Measurements from ENCODE around the gene SDCBP2. TPM values are rescaled to one million over a fixed set of nuclear protein-coding genes. Genes with fewer than 3 reads are reported as not detected.
A peak's percentile ranks its signal among the peaks of the same experiment; 100 is the strongest.

SDCBP2 gene
- total and polyA plus RNA-seq, 2 of the 13 experiments (the other 11 are each of a cell fraction or from before 2014, with no cell fraction given): 1.2 to 2.4 TPM

- TF ChIP-seq STAT6 (CRISPR knock-in tag; IDR thresholded peaks at IDR 0.05; ENCODE audit: borderline replicate concordance) (no peak), ZGPAT (CRISPR knock-in tag; IDR thresholded peaks at IDR 0.05) (0 out of 2 replicates have a peak, but pooled peaks have one; percentile 14), NR2C2 (CRISPR knock-in tag; IDR thresholded peaks at IDR 0.05; ENCODE audit: borderline replicate concordance) (0 out of 2 replicates have a peak, but pooled peaks have one; percentile 16), ZNF577 (CRISPR knock-in tag; IDR thresholded peaks at IDR 0.05; ENCODE audit: borderline replicate concordance, low read depth) (no peak), ZSCAN31 (CRISPR knock-in tag; IDR thresholded peaks at IDR 0.05; ENCODE audit: low read depth) (no peak), IKZF5 (CRISPR knock-in tag; IDR thresholded peaks at IDR 0.05) (0 out of 2 replicates have a peak, but pooled peaks have one; percentile 30), ZSCAN20 (CRISPR knock-in tag; IDR thresholded peaks at IDR 0.05; ENCODE audit: borderline replicate concordance) (no peak), HOXA3 (CRISPR knock-in tag; IDR thresholded peaks at IDR 0.05) (no peak), NR2F1 (CRISPR knock-in tag; IDR thresholded peaks at IDR 0.05) (no peak), ZMYM2 (CRISPR knock-in tag; IDR thresholded peaks at IDR 0.05) (no peak), BHLHE40 (IDR thresholded peaks at IDR 0.05; ENCODE audit: low read length) (no peak), KDM1A (CRISPR knock-in tag; IDR thresholded peaks at IDR 0.05) (peak; percentile 90), GLMP (CRISPR knock-in tag; IDR thresholded peaks at IDR 0.05; ENCODE audit: borderline replicate concordance) (no peak), ZXDC (CRISPR knock-in tag; IDR thresholded peaks at IDR 0.05) (no peak), SIX1 (CRISPR knock-in tag; IDR thresholded peaks at IDR 0.05; ENCODE audit: borderline replicate concordance) (no peak), ZNF768 (CRISPR knock-in tag; IDR thresholded peaks at IDR 0.05) (peak; percentile 99), ATF7-NPFF (CRISPR knock-in tag; IDR thresholded peaks at IDR 0.05; ENCODE audit: low read depth) (no peak), DDIT3 (CRISPR knock-in tag; IDR thresholded peaks at IDR 0.05) (no peak), ZFP36 (IDR thresholded peaks at IDR 0.05; ENCODE audit: borderline replicate concordance, low read depth, low read length, partially characterized antibody) (peak; percentile 47), PHF21A (CRISPR knock-in tag; IDR thresholded peaks at IDR 0.05) (0 out of 2 replicates have a peak, but pooled peaks have one; percentile 17)
These were observed 63.1 kb downstream of the SDCBP2 start (continued) for GRCh38 chr20:1265916-1266166.
